ENCODE results near the gene KCNK16. TPM values are rescaled to one million over a fixed set of nuclear protein-coding genes. Genes with fewer than 3 reads are reported as not detected.

Gene KCNK16
- polyA plus RNA-seq, 1 experiment, result not detected

- no peak for DNase-seq (ENCODE audit: low read depth)
- TF ChIP-seq, protein P1, sequence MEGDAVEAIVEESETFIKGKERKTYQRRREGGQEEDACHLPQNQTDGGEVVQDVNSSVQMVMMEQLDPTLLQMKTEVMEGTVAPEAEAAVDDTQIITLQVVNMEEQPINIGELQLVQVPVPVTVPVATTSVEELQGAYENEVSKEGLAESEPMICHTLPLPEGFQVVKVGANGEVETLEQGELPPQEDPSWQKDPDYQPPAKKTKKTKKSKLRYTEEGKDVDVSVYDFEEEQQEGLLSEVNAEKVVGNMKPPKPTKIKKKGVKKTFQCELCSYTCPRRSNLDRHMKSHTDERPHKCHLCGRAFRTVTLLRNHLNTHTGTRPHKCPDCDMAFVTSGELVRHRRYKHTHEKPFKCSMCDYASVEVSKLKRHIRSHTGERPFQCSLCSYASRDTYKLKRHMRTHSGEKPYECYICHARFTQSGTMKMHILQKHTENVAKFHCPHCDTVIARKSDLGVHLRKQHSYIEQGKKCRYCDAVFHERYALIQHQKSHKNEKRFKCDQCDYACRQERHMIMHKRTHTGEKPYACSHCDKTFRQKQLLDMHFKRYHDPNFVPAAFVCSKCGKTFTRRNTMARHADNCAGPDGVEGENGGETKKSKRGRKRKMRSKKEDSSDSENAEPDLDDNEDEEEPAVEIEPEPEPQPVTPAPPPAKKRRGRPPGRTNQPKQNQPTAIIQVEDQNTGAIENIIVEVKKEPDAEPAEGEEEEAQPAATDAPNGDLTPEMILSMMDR (IDR thresholded peaks at IDR 0.05; ENCODE audit: insufficient read depth, low read depth, low read length), result no peak
- Histone ChIP-seq H3K4me3 (ENCODE audit: low read depth, low read length) (no peak overlapping the region), H3K36me3 (ENCODE audit: control insufficient read depth, insufficient read depth, low read length) (no peaks in the 10 kb centered on the region), H3K27me3 (ENCODE audit: control insufficient read depth, insufficient read depth, low read length) (no peaks in the 10 kb centered on the region; the same call in none of the 2 replicates)
- POLR2A ChIA-PET, result no interaction called here
- CTCF ChIA-PET, result no interaction called here
Observed at GRCh38 chr6:39295611-39296011, 26.9 kb downstream of the KCNK16 start.

GRCh38 chr6:39294899-39295298 is 27.6 kb downstream of the KCNK16 start:
- Histone ChIP-seq H3K4me3 (ENCODE audit: low read depth, low read length) (no peak overlapping the region), H3K27me3 (ENCODE audit: control insufficient read depth, insufficient read depth, low read length) (no peaks in the 10 kb centered on the region; the same call in none of the 2 replicates), H3K36me3 (ENCODE audit: control insufficient read depth, insufficient read depth, low read length) (no peaks in the 10 kb centered on the region)
- DNase-seq (ENCODE audit: low read depth), result no peak
- TF ChIP-seq, protein P1 (IDR thresholded peaks at IDR 0.05; ENCODE audit: insufficient read depth, low read depth, low read length), result no peak
- ChIA-PET POLR2A (no interaction called here), CTCF (interaction anchor here (0.6 to 1.3 kb wide), 2 partner anchors 128 to 207 kb away, joined by 3 read pairs; no protein-coding TSS in a partner anchor)

DNA sequence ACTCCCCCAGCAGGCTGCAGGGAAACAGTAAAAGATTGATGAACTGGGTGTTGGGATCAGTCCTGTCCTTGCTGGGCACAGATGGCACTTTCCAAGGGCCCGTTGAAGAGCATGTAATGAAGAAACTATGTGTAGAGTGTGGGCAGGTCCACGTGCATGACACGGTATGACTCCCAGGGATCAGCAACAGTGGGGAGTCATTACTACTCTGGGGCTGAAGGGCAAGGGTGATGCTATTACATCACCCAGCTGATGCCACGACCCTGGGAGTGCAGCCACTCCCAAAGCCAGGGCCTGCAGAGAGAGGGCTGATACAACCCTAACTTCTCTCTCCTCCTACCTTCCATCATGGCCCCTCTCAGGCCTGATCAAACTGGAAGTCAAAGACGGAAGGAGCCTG is 28.4 kb downstream of the KCNK16 start:
- ChIA-PET POLR2A (no interaction called here), CTCF (interaction anchor here (1.3 kb wide), 1 partner anchor 127 kb away, joined by 3 read pairs; no protein-coding TSS in a partner anchor)
- H3K27me3 ChIP-seq (ENCODE audit: control insufficient read depth, insufficient read depth, low read length), result no peaks in the 10 kb centered on the region; the same call in none of the 2 replicates
- DNase-seq (ENCODE audit: low read depth), result no peak
- no peak overlapping the region for H3K4me3 ChIP-seq (ENCODE audit: low read depth, low read length)
- TF ChIP-seq, protein P1 (IDR thresholded peaks at IDR 0.05; ENCODE audit: insufficient read depth, low read depth, low read length), result no peak
- no peaks in the 10 kb centered on the region for H3K36me3 ChIP-seq (ENCODE audit: control insufficient read depth, insufficient read depth, low read length)

- DNase-seq (ENCODE audit: low read depth), result no peak
- no peaks in the 10 kb centered on the region for H3K36me3 ChIP-seq (ENCODE audit: control insufficient read depth, insufficient read depth, low read length)
- ChIA-PET POLR2A (no interaction called here), CTCF (no interaction called here)
- no peak overlapping the region for H3K4me3 ChIP-seq (ENCODE audit: low read depth, low read length)
- H3K27me3 ChIP-seq (ENCODE audit: control insufficient read depth, insufficient read depth, low read length), result no peaks in the 10 kb centered on the region; the same call in 1 of the 2 replicates
- TF ChIP-seq, protein P1 (IDR thresholded peaks at IDR 0.05; ENCODE audit: insufficient read depth, low read depth, low read length), result no peak
Observed at GRCh38 chr6:39292637-39293036, 29.9 kb downstream of the KCNK16 start.

GRCh38 chr6:39289490-39289889 is 33.0 kb downstream of the KCNK16 start:
- no peak for DNase-seq (ENCODE audit: low read depth)
- Histone ChIP-seq H3K36me3 (ENCODE audit: control insufficient read depth, insufficient read depth, low read length) (no peaks in the 10 kb centered on the region), H3K4me3 (ENCODE audit: low read depth, low read length) (no peak overlapping the region), H3K27me3 (ENCODE audit: control insufficient read depth, insufficient read depth, low read length) (no peaks in the 10 kb centered on the region)
- ChIA-PET CTCF (no interaction called here), POLR2A (no interaction called here)
- TF ChIP-seq, protein P1 (IDR thresholded peaks at IDR 0.05; ENCODE audit: insufficient read depth, low read depth, low read length), result no peak

All from BJ (cell line).